ENCODE results near the gene RHBG. TPM values are rescaled to one million over a fixed set of nuclear protein-coding genes. Genes with fewer than 3 reads are reported as not detected.
"Not testable (repeated sequence)": the region's sequence is repeated elsewhere in the genome, so short reads cannot be mapped to it uniquely, and the experiment has no call there.

RHBG gene
- total RNA-seq, 1 experiment from 2014 or later: not detected

DNA sequence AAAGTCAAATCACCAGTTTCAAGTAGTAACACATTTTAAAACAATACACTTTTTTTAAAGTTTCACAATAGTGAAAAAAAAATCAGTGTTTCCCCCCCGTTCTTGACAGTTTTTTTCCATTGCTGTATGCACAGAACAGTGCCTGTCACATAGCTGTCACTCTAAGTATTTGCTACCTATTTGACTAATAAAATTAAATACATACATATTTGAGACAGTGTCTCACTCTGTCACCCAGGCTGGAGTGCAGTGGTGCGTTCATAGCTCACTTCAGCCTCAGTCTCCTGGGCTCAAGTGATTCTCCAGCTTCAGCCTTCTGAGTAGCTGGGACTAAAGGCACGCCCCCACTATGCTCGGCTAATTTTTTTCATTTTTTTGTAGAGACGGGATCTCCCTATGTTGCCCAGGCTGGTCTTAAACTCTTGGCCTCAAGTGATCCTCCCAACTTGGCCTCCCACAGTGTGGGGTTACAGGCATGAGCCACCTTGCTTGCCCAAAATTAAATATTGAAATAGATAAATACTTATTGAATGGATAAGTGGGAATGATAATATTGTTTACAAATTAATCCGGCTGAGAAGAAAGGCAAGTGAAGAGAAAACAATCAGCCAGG is 12.6 kb upstream of the RHBG start:
- Histone ChIP-seq H3K9me3 (replicated peaks) (no peaks in the 10 kb centered on the region), H3K36me3 (no peaks in the 10 kb centered on the region), H3K4me1 (no peaks in the 10 kb centered on the region), H3K27me3 (peaks cover 4% of the 10 kb centered on the region), H3K4me3 (no peak overlapping the region), H3K27ac (no peak overlapping the region)
- no peak for DNase-seq

DNA sequence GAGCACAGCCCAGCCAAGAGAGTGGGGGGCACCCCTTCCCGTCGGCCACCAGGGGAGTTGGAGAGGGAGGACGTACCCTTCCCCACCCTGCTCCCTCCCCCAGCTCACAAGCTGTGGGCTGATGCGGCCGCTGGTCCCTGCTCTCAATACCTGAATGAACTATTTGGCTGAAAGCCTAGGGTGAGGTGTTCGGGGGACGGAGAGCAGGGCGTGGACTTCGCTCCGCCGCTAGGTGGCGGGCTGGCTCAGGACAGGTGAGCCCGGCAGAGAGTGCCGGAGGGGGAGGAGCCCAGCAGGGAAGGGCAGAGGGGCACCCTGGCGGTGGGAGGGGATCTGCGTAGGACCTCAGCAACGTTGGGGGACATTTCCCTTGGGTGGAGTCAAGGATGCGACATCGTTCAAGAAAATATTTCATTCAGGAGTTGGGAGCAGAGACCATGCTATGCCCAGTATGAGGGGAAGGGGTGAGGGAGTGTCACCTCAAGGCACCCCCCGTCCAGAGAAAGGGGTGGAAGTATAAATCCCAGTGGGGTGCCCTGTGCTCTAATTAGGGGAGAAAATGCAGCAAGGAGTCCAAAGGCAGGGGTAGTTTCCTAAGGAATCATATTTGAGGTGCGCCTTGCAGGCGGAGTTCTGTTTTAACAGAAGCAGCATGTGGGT is 12.0 kb upstream of the RHBG start:
- H3K4me1 ChIP-seq: no peaks in the 10 kb centered on the region
- H3K36me3 ChIP-seq: no peaks in the 10 kb centered on the region
- H3K9me3 ChIP-seq (replicated peaks): no peaks in the 10 kb centered on the region
- no peak overlapping the region for H3K27ac ChIP-seq
- peaks cover 4% of the 10 kb centered on the region for H3K27me3 ChIP-seq
- peak; percentile 42 to 61 for DNase-seq
- H3K4me3 ChIP-seq: no peak overlapping the region

DNA sequence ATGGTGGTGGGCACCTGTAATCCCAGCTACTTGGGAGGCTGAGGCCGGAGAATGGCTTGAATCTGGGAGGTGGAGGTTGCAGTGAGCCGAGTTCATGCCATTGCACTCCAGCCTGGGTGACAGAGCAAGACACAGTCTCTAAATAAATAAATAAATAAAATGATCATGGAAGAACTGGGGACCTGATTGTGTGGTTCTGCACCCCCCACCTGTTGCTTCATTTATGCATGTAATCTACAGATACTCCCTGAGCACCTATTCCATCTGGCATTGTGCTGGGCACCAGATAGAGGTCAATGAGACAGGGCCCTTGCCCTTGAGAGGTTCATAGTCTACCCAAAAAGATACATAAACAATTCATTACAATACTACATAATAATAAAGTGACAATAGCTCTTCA is 11.0 kb upstream of the RHBG start:
- H3K36me3 ChIP-seq: no peaks in the 10 kb centered on the region
- no peak overlapping the region for H3K27ac ChIP-seq
- H3K4me3 ChIP-seq: no peak overlapping the region
- H3K27me3 ChIP-seq: peaks cover 4% of the 10 kb centered on the region
- no peaks in the 10 kb centered on the region for H3K4me1 ChIP-seq
- DNase-seq: no peak
- H3K9me3 ChIP-seq (replicated peaks): no peaks in the 10 kb centered on the region

DNA sequence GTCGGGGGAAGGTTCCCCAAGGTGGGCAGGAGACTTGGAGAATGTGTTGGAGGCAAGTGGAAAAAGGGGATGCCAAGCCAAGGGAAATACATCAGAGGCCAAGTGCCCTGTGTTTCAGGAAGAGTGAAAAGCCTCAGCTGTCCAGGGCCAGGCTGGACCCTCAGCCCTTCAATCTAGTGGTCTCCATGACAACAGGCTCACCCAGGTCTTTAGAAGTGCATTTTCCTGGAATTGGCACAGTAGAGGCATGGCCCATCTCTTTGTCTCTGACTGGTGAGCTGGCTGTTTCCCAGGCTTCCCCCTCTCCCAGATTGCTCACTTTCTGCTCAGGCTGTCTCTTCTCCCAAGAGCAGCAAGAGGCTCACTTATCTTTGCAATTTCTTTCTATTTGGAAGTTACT is 10.4 kb upstream of the RHBG start:
- H3K36me3 ChIP-seq: no peaks in the 10 kb centered on the region
- no peaks in the 10 kb centered on the region for H3K9me3 ChIP-seq (replicated peaks)
- no peak overlapping the region for H3K27ac ChIP-seq
- no peaks in the 10 kb centered on the region for H3K4me1 ChIP-seq
- H3K27me3 ChIP-seq: peaks cover 4% of the 10 kb centered on the region
- DNase-seq: no peak
- H3K4me3 ChIP-seq: no peak overlapping the region

DNA sequence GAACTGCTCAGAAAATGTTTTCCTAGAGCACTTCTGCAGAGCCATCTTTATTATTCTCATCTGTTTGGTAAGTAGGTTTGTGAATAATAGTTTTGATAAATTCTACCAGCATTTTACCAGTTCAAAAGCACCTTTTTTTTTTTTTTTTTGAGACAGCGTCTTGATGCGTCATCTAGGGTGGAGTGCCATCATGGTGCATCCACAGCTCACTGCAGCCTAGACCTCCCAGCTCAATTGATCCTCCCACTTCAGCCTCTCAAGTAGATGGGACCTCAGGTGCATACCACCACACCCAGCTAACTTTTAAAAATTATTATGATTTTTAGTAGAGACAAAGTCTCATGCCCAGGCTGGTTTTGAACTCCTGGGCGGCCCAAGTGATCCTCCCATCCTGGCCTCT is 9.8 kb upstream of the RHBG start:
- H3K27ac ChIP-seq: no peak overlapping the region

DNA sequence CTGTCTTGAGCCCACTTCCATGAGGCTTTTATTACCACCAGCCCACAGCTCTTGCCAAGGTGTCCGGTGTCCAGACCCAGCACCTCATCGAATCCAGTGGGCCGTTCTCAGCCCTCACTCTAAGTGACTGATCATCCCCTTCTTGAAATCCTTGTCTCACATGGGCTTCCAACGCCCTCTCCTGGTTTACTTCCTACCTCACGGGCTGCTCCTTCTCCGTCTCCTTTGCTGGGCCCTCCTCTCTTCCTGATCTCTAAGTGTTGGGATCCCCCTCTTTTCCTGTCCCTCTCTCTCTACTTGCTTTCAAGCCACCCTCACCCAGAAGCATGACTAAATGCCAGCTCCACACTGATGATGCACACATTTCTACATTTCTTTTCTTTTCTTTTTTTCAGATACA is 9.0 kb upstream of the RHBG start:
- no peak overlapping the region for H3K27ac ChIP-seq
- no peaks in the 10 kb centered on the region for H3K36me3 ChIP-seq
- H3K4me1 ChIP-seq: no peaks in the 10 kb centered on the region
- DNase-seq: peak; percentile 19 to 33
- H3K27me3 ChIP-seq: peaks cover 4% of the 10 kb centered on the region
- H3K9me3 ChIP-seq (replicated peaks): no peaks in the 10 kb centered on the region
- H3K4me3 ChIP-seq: no peak overlapping the region

More for the DNA sequence above, 9.8 kb upstream of the RHBG start:
- Histone ChIP-seq H3K36me3 (no peaks in the 10 kb centered on the region), H3K4me3 (no peak overlapping the region), H3K9me3 (replicated peaks) (no peaks in the 10 kb centered on the region), H3K4me1 (no peaks in the 10 kb centered on the region), H3K27me3 (peaks cover 4% of the 10 kb centered on the region)
- DNase-seq: no peak

DNA sequence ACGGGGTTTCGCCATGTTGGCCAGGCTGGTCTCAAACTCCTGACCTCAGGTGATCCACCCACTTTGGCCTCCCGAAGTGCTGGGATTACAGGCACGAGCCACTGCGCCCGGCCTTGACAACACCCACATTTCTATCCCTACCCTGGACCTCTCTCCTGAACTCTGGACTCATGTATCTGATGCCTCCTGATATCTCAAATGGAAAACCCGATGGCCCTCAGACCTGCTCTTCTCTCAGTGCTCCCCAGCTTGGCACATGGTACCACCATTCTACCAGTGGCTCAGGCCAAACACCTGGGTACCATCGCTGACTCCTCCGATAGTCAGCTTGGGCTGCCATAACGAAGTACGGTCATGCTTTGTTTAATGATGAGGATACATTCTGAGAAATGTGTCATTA is 8.5 kb upstream of the RHBG start:
- H3K4me3 ChIP-seq: no peak overlapping the region
- no peak overlapping the region for H3K27ac ChIP-seq
- H3K36me3 ChIP-seq: no peaks in the 10 kb centered on the region
- H3K27me3 ChIP-seq: peaks cover 4% of the 10 kb centered on the region
- H3K9me3 ChIP-seq (replicated peaks): no peaks in the 10 kb centered on the region
- DNase-seq: no peak
- no peaks in the 10 kb centered on the region for H3K4me1 ChIP-seq

DNA sequence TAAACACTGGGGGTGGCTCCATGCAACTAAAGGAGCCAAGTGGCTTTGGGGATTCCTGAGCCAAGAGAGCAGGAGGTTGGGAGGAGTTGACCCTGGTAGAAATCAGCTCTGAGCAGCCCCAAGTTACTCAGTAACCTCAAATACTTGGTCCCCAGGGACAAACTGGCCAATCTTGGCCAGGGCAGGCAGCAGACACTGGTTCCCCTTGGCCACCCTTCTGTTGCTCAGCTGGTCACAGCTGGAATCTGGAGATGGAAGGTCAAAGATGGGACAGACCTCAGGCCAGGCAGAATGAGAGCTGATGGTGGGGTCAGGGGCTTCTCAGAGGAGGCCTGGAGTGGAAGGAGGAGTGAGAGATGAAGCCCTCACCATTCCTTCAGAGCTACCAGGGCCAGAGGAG is 3.3 kb upstream of the RHBG start:
- Histone ChIP-seq H3K27ac (no peak overlapping the region), H3K27me3 (no peaks in the 10 kb centered on the region; the same call in 1 of the 2 replicates), H3K4me1 (no peaks in the 10 kb centered on the region), H3K36me3 (no peaks in the 10 kb centered on the region), H3K4me3 (no peak overlapping the region), H3K9me3 (replicated peaks) (no peaks in the 10 kb centered on the region)
- DNase-seq: no peak

DNA sequence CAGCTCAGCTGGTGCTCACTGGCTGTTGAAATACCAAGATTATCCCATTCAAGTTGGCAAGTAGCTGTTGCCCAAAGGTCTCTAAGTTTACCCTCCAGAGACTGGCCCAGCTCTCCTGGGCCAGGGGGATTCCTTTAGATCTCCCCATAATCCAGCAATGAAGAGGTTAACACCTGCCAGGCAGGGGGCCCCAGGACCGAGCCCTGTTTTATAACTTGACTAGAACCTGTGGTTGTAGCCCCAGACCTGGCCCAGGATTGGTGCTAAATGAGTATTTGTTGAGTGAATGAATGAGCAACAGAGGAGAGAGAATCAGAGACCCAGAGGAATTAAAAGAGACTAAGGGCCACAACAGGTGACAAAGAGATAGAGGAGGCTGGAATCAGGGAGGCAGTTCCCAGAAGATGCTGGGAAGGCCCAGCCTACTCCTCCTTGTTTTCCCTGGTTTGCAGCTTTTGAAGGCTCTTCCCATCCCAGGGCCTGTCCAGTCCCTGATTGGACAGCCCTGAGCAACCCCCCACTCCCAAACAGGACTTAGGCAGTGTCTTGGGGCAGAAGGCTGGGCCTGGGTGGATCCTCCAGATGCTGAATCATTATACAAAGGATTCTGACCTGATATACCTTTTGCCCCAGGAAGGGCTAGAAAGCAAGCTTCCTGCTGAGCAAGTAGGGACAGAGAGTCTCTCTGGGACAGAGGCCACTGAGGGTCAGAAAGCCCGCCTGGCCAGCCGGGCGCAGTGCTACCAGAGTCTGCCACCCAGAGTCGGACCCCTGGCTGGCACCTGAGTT is 2.4 kb upstream of the RHBG start:
- H3K27ac ChIP-seq: no peak overlapping the region
- DNase-seq: no peak
- no peaks in the 10 kb centered on the region for H3K9me3 ChIP-seq (replicated peaks)
- H3K4me1 ChIP-seq: no peaks in the 10 kb centered on the region
- no peaks in the 10 kb centered on the region; the same call in 1 of the 2 replicates for H3K27me3 ChIP-seq
- no peak overlapping the region for H3K4me3 ChIP-seq
- H3K36me3 ChIP-seq: no peaks in the 10 kb centered on the region

DNA sequence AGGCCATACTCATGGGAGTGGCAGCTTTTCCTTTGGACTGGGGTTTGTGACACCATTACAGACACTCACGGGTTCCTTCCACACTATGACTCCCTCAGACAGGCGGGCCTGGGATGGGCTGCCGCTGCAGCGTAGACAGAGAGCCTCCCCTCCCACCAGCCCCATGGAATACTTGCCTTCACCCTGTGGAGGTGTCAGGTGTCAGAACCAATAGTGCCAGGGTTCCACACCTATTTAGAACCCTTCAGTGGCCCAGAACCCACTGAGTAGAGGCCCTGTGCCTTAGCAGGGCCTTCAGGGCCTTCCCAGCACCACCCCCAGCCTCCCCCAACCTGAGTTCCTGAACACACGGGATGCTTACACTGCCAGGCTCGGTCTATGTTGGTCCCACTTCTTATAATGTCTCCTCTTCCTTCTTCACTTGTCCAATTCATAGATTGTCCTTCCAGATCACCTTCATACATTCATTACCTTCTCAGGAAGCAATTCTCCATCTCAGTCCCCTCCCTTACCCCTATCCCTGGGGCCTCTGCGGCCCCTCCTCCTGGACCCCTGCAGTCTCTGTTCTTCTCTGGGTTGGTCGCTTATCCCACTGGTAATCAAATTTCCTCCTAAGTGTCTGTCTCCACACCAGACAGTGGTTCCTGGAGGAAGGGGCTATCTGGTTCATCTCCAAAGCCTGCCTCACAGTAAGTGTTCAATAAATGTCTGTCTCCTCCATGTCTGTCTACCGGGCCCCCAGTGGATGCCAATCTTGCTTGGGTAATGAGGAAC is 1.4 kb upstream of the RHBG start:
- H3K27me3 ChIP-seq: no peaks in the 10 kb centered on the region; the same call in 1 of the 2 replicates
- H3K36me3 ChIP-seq: no peaks in the 10 kb centered on the region
- no peak for DNase-seq
- H3K4me3 ChIP-seq: no peak overlapping the region
- H3K9me3 ChIP-seq (replicated peaks): no peaks in the 10 kb centered on the region
- H3K27ac ChIP-seq: no peak overlapping the region
- no peaks in the 10 kb centered on the region for H3K4me1 ChIP-seq

DNA sequence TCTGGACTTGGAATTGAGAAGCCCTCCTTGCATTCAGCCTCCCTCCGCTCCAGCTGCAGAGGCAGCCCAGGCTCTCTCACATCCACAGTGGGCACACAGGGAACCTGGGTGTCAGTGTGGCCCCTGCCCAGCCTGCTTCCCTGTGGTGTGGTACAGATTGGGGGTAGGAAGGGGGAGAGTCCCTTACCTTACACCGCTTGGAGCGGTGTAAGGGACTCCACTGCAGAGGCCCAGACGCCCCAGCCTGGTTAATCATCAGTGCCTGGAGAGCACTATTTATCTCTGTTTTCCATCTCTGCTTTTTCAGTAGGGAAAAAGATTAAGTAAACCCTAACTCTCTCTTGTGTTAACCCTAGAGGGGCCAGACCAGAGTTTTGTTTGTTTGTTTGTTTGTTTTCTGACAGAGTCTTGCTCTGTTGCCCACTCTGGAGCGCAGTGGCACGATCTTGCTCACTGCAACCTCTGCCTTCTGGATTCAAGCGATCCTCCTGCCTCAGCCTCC is 803 bp upstream of the RHBG start:
- H3K27me3 ChIP-seq: no peaks in the 10 kb centered on the region; the same call in 1 of the 2 replicates
- no peak for DNase-seq

DNA sequence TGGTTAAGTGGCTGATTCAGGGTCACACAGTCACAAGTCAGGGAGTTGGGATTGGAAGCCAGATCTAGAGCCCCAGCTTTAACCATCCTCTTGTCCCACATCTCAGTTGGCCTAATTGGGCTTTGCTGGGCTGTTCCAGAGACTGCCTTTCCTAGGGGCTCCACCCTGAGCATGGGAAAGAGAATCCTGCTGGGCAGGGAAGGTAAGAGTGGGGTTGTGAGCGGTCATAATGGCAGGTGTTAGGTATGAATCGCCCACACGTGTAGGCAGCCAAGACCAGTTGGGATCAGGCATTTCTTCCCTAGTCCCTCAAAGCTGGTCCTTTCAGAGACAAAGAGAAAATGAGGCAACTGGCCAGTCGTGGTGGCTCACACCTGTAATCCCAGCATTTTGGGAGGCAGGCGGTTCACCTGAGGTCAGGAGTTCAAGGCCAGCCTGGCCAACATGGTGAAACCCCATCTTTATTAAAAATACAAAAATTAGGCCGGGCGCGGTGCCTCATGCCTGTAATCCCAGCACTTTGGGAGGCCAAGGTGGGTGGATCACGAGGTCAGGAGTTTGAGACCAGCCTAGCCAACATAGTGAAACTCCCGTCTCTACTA is 775 bp downstream of the RHBG start:
- DNase-seq; H3K27me3 ChIP-seq; H3K4me3 ChIP-seq; H3K36me3 ChIP-seq; H3K9me3 ChIP-seq (replicated peaks); H3K4me1 ChIP-seq; H3K27ac ChIP-seq: not testable (repeated sequence)

More for the DNA sequence above, 803 bp upstream of the RHBG start:
- Histone ChIP-seq H3K9me3 (replicated peaks) (no peaks in the 10 kb centered on the region), H3K4me3 (no peak overlapping the region), H3K36me3 (no peaks in the 10 kb centered on the region), H3K27ac (no peak overlapping the region), H3K4me1 (no peaks in the 10 kb centered on the region)

DNA sequence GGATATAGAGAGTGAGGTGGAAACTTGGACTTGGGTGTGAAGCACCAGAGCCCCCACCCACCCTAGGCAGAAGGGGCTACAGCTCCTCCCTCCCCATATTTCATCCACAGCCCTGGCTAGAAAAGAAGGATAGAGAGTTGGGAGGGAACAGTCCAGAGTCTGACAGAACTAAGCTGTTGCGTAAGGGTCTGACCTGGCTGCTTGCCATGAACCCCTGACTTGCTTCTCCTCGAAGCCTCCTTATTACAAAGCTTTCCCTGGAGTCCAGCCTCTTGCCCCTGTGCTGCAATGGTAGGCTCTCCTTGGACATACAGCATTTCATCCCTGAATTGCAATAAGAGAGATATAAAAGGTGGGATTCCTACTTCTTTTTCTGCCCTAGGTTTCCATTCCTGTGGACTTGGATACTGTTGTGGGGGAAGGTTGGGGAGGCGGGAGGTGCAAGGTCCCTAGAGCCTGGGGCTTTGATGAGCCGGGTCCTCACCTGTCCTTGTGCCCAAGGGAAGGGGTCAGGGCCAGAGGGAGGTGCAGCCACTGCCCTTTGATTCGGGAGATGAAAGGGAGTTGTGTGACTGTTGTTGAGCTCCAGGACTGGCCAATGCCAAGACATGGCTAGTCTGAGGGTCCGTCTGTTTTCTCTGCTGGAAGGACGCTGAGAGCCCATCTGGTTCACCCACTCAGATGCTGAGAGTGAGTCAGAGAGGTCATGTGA is 2.7 kb downstream of the RHBG start:
- H3K27me3 ChIP-seq: no peaks in the 10 kb centered on the region
- H3K4me1 ChIP-seq: no peaks in the 10 kb centered on the region
- no peak for DNase-seq
- H3K36me3 ChIP-seq: no peaks in the 10 kb centered on the region
- no peaks in the 10 kb centered on the region for H3K9me3 ChIP-seq (replicated peaks)
- no peak overlapping the region for H3K27ac ChIP-seq
- H3K4me3 ChIP-seq: no peak overlapping the region

DNA sequence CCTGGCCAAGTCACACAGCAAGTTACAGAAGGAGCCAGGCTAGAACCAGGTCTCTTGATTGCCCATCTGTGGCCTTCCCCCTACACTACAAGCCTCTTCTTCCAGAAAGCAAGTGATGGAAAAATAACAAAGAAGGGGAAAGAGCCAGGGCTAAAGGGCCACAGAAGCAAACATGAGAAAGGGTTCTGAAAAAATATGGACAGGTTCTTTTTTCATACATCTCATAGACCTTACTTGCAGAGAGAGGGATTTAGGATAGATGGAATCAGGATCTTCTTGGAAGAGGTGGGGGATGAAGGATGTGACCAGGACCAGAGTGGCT is 3.2 kb downstream of the RHBG start:
- Histone ChIP-seq H3K36me3 (no peaks in the 10 kb centered on the region), H3K27ac (no peak overlapping the region), H3K4me3 (no peak overlapping the region), H3K9me3 (replicated peaks) (no peaks in the 10 kb centered on the region), H3K27me3 (no peaks in the 10 kb centered on the region), H3K4me1 (no peaks in the 10 kb centered on the region)
- DNase-seq: no peak
